Measurements from ENCODE around the gene CATSPERB.
A peak's percentile ranks its signal among the peaks of the same experiment; 100 is the strongest.
"Not testable (repeated sequence)": the region's sequence is repeated elsewhere in the genome, so short reads cannot be mapped to it uniquely, and the experiment has no call there.

CATSPERB gene

DNA sequence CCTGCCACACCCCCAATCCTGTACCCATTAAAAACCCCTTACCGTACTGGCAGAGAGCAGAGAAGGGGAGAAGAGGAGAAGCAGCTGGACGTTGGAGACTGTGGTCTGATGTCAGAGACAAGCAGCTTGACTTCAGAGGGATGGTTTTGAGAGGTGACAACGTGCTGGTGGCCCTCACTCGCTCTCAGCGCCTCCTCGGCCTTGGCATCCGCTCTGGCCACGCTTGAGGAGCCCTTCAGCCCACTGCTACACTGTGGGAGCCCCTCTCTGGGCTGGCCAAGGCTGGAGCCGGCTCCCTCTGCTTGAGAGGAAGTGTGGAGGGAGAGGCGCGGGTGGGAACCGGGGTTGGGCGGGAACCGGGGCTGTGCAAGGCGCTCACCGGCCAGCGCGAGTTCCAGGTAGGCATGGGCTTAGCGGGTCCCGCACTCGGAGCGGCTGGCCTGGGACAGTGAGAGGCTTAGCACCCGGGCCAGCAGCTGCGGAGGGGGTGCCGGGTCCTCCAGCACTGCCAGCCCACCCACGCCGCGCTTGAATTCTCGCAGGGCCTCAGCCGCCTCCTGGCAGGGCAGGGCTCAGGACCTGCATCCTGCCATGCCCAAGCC is 154.2 kb downstream of the CATSPERB start:
- no peak for DNase-seq

DNA sequence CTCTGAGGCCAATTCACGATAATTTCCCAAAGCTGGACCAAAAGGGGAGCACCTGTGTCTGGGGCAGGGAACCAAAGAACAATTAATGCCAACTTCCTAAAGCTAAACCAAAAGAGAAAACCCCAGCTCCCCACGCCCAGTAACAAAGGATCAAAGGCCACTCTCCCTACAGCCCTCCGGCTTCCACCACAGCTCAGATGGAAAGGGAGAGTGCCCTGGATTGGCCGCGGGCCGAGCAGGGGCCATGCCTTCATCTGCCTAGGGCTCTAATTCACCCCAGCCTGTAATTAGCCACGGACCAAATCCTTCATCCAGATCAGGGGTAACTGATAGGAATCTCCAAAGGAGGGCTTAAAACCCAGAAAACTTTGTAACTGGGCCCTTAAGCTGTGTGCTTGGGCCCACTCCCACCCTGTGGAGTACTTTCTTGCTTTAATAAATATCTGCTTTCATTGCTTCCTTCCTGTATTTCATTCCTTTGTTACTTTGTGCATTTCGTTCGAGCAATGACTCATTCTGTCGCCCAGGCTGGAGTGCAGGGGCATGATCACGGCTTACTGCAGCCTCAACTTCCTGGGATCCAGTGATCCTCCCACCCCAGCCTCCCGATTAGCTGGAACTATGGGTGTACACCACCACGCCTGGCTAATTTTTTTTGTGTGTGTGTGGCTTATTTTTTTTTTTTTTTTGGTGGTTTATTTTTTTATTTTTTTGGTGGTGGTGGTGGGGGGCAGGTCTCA is 156.2 kb downstream of the CATSPERB start:
- DNase-seq: no peak

DNA sequence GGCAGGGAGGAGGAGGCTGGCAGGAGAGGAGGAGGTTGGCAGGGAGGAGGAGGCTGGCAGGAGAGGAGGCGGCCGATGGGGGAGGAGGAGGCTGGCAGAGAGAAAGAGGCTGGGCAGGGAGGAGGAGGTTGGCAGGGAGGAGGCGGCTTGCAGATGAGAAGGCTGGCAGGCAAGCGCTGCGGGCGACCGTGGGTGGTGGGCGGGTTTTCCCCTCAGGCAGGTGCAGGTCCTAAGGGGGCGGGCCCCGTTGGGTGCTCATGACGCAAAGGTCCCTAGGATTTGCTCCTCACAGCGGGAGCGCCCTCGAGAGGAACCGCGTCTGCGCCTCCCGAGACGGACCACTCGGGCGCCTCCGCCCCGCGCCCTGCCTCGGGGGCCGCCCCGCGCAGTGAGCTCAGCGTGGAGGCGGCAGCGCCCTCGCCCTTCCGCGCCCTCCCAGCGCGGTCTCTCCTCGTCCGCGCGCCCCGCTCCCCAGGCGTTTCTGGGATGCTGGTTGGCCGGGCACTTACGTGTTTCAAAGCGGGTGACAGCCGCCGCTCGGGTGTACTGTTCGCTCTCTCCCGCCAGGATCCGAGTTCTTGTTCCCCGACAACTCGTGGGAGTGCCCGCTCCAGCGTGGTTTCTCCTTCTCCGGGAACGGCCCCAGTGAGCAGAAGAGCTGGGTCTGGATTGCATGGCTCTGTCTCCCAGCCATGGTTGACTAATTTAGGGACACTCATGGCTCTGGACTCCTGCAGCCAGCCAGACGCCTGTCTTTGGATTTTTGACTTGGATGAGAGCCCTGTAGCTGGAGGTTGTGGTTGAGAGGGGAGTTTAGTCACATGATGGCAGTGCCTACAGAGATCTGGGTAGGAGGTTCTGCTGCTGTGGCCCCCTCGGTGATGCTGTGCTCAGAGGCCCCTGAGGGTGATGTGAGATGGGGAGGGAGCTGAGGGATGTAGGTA is 157.7 kb downstream of the CATSPERB start:
- peak; percentile 31 to 63 (median 48) for DNase-seq

DNA sequence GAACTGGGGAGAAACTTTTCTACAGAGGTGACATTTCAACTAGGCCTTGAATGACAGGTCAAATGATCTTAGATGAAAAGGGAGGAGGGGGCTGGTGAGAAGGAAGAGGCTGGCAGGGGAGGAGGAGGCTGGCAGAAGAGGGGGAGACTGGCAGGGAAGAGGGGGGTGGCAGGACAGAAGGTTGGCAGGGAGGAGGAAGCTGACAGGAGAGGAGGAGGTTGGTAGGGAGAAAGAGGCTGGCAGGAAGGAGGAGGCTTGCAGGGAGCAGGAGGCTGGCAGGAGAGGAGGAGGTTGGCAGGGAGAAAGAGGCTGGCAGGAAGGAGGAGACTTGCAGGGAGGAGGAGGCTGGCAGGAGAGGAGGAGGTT is 158.4 kb downstream of the CATSPERB start:
- no peak for DNase-seq

DNA sequence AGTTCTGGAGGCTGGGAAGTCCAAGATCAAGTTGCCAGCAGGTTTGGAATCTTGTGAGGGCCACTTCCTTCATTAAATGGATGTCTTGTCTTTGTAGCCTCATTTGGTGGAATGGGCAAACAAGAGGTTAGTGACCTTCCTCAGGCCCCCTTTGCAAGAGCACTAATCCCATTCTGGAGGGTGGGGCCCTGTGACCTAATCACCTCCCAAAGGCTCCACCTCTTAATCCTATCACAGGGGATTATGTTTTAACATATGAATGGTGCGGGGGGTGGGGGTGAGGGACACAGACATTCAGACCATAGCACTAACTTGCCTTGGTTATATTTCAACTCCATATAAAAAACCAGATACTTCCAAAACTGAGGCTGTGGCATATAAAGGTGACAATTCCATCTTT is 161.9 kb downstream of the CATSPERB start:
- DNase-seq: no peak

DNA sequence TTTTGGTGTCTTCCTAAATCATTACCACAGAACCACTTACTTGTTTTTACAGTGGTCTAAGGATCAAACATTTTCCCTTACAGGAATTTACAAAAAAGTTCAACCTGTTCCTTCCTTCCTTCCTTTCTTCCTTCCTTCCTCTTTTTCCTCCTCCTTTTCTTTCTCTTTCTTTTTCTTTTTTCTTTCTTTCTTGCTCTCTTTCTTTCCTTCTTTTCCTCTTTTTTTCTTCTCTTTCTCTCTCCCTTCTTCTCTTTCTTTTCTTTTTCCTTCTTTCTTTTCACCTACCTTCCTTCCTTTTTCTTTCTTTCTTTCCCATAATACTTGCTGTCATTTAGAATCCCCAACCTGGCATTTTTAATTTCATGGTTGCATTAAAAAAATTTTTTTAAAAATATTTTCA is 162.6 kb downstream of the CATSPERB start:
- no peak for DNase-seq

DNA sequence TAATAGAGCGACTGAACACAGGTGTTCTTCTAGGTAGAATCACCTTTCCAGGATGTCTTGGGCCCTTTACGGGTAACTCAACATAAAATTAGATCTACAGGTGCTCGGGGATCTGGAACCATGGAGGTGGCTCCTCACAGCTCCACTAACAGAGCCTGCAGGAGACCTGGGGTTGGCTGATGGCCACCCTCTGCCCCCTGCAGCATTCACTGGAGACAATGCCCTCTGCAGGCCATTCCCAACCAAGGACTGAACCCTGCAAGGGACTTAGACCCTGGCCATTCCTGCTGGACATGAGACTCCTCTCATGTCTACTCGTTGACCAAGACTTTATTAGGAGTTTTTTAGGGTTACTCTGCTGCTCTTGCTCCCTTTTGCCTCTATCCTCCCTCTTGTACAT is 163.3 kb downstream of the CATSPERB start:
- DNase-seq: no peak

DNA sequence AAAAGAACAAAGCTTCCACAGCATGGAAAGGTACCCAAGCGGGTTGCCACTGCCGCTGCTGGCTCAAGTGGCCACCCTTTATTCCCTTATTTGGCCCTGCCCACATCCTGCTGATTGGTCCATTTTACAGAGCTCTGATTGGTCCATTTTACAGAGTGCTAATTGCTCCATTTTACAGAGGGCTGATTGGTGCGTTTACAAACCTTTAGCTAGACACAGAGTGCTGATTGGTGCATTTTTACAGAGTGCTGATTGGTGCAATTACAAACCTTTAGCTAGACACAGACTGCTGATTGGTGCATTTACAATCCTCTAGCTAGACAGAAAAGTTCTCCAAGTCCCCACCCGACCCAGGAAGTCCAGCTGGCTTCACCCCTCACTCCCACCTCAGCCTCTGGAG is 164.1 kb downstream of the CATSPERB start:
- not testable (repeated sequence) for DNase-seq

DNA sequence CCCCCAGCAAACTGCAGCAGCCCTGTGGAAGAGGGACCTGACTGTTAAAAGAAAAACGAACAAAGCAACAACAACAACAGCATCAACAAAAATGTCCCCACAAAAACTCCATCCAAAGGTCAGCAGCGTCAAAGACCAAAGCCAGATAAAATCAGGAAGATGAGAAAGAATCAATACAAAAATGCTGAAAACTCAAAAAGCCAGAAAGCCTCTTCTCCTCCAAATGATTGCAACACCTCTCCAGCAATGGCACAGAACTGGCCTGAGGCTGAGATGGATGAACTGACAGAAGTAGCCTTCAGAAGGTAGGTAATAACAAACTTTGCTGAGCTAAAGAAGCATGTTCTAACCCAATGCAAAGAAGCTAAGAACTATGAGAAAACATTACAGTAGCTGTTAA is 176.4 kb downstream of the CATSPERB start:
- no peak for DNase-seq

DNA sequence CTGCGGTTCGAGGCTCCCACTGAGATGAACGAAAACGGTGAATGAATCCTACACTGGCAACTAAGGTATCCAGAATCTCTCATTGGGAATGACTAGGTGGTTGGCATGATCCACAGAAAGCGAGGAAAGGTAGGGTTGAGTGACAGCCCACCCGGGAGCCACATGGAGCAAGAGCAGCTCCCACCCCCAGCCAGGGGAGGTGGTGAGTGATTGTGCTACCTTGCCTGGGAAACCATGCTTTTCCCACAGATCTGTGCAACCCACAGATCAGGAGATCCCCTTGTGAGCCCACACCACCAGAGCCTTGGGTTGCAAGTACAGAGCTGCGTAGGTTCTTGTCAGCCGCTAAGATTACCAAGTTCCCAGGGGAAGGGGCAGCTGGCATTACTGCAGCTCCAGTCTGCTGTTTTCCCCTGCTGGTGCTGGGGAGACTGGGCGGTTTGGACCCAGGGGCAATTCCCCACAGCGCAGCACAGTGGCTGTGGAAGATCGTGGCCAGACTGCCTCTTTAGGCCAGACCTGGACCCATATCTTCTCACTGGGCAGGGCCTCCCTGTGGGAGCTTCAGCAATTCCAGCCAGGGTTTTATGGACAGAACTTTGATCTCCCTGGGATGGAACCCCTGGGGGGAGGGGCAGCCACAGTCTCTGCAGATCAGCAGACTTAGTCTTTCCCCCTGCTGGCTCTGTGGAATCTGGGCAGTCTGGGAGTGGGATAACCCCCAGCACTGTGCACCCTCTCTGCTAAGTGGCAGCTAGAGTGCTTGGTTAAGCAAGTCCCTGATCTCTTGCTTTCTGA is 177.2 kb downstream of the CATSPERB start:
- no peak for DNase-seq

DNA sequence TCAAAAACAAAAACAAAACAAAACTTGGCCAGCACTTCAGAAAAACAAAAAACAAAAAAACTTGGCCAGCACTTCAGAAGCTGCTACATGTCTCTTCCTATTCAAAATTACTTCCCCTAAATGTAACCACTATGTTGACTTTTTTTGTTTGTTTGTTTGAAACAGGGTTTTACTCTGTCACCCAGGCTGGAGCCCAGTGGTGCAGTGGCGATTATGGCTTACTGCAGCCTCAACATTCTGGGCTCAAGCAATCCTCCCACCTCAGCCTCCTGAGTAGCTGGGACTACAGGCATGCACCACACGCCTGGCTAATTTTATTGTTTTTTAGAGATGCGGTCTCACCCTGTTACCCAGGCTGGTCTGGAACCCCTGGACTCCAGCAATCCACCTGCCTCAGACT is 183.8 kb downstream of the CATSPERB start:
- DNase-seq: peak in 3 of 4 experiments; percentile 9 to 22 (median 12)

DNA sequence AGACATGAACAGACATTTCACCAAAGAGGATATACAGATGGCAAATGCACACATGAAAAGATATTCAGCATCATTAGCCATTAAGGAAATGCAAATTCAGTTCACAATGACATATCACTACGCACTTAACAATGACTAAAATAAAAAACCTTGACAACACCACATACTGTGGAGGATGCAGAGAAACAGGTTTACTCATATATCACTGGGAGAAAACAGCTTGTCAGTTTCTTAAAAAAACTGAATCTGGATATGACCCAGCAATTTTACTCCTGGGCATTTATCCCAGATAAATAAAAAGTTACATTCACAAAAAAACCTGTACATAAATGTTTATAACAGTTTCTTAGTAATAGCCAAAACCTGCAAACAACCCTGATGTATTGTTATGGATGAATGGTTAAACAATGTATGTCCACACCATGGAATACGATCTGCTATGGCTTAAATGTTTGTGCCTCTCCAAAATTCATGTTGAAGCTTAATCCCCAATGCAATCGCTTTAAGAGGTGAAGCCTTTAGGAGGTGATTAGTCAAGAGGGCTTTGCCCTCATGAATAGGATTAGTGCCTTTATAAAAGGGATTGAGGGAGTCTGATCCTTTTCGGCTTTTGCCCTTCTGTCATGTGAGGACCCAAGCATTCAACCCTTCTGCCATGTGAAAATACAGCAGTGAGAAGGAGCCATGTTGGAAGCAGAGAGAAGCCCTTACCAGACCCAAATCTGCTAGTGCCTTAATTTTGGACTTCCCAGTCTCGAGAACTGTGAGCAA is 185.8 kb downstream of the CATSPERB start:
- no peak for DNase-seq

DNA sequence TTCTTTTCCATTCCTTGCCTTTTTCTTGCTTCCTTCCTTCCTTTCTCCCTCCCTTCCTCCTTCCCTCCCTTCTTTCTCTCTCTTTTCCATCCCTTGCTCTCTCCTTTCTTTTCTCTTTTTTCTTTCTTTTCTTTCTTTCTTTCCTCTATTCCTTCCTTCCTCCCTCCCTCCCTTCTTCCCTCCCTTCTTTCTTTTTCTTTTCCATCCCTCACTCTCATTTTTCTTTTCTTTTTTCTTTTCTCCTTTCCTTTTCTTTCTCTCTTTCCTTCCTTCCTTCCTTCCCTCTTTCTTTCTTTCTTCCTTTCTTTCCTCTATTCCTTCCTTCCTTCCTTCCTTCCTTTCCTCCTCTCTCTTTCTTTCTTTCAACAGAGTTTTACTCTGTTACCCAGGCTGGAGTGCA is 186.7 kb downstream of the CATSPERB start:
- DNase-seq: no peak

DNA sequence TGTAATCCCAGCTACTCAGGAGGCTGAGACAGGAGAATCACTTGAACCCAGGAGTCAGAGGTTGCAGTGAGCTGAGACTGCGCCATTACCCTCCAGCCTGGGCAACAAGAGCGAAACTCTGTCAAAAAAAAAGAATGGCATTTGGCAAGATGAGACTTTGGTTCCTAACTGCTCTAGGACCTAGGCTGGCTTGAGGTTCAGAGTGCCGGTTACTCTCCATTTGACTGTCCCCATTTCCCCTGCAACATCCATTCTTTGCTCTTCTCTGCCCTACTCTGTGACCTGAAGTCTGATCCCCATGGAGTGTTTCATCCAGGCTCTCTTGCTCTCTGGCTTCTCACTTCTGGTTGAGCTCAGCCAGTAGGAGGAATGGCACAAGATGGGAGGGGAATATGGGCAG is 195.6 kb downstream of the CATSPERB start:
- no peak for DNase-seq

DNA sequence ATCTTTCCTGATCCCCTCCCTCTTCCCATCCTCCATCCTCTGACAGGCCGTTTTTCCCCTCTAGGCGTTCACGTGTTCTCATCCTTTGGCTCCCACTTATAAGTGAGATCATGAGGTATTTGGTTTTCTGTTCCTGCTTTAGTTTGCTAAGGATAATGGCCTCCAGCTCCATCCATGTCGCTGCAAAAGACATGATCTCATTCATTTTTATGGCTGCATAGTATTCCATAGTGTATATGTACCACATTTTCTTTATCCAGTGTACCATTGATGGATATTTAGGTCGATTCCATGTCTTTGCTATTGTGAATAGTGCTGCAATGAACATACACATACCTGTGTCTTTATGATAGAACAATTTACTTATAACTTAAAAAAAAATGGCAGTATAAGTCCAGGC is 197.8 kb downstream of the CATSPERB start:
- not testable (repeated sequence) for DNase-seq

DNA sequence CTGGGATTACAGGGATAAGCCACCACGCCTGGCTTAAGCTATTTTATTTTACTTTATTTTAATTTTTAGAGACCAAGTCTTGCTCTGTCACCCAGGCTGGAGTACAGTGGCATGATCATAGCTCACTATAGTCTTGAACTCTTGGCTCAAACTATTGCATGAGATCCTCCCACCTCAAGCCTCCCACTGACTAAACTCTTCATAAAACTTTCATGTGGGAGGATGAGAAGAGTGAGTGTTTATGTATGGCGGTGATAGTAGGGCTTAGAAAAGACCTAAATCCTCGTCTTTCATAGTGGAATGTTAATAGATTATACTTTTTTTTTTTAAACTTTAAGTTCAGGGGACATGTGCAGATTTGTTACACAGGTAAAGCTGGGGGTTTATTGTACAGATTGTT is 198.3 kb downstream of the CATSPERB start:
- no peak for DNase-seq

Data from suppressor macrophage (primary cell).